M059J (cell line): Measurements from ENCODE around the gene DTD1. TPM values are rescaled to one million over a fixed set of nuclear protein-coding genes. Genes with fewer than 3 reads are reported as not detected.

Experiments
- DNase-seq: peaks from one replicate; pipeline ENCODE4 v3.0.0-alpha.2; 2012; ENCODE audit warnings: low read depth
- total RNA-seq: library from RNA; depleted of rRNA; stranded (reverse); fragments of >200 nt; shearing (Covaris generic); gene quantifications from 2 replicates; pipeline ENCODE4 v1.2.3, GENCODE V29; 2014

DTD1 gene
- total RNA-seq, 1 experiment from 2014 or later: 102 TPM

DNA sequence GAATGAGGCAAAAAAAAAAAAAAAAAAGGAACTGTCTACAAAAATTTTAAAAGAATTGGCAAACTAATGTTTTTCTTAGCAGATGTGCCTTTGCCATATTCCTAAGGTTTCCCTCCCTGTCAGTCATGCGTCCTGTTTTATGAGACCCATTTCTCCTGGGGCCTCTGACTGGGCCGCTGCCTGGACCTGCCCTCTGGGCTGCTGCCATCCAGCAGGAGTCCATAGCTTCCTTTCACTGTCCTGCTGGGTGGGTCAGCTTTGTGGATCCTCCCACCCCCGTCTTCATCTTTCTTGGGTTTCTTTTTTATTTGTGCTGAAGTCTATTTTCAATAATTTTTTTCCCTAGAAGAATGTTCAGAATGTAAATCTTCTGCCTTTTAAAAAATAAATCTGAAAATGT is 114.9 kb downstream of the DTD1 start:
- DNase-seq: no peak

DNA sequence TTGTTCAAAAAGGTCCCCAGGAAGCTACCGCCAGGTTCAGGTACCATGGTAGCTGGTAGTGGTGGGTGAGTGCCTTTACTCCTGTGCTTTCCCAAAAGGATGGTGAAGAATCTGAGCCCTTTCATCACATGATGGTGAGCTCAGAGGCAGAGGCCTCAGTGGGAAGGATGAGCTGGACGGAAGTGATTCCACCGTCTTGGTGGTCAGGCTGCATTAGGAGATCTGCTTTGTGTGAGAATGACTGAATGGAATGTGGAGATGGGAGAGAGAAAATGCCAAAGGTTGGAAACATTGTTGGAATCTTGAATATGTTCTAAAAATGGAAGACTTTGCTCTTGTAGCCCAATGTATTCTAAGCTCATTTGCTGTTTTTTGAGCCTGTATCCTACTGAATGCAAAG is 117.6 kb downstream of the DTD1 start:
- DNase-seq: peak; percentile 84

DNA sequence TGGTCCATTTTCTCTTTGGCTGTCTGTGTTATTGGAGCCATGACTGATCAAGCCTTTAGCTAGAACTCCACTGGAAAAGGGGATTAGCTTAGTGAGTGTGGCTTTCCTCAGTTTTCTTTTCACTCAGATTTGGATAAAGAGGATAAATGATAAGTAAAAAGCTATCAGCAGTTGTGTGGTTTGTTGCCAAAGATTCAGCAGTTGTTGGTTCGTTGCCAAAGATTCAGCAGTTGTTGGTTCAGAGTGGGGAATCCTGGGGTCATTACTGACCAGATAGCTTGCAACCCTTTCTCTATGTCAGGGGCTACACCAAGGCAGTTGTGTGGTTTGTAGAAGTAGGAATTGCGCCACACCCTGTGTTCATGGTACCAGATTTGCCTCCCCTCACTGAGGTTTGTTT is 118.1 kb downstream of the DTD1 start:
- DNase-seq: peak; percentile 15

DNA sequence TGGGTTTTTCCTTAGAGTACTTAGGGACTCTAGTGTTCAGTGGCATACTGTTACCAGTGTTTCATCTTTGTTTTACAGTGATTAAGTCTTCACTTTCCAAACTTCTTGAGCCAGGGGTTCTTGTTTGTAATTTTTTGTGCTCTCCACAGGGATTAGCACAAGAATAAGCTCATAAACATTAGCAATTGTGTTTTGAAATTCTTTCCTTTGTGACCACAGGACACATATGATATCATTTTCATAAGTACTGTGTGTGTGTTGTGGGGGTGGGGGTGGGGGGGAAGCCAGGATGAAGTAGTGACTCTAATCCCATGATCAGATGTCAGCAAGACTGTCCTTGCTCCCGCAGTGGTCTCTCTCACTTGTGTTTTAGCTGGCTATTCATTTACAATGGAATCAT is 124.3 kb downstream of the DTD1 start:
- DNase-seq: no peak

DNA sequence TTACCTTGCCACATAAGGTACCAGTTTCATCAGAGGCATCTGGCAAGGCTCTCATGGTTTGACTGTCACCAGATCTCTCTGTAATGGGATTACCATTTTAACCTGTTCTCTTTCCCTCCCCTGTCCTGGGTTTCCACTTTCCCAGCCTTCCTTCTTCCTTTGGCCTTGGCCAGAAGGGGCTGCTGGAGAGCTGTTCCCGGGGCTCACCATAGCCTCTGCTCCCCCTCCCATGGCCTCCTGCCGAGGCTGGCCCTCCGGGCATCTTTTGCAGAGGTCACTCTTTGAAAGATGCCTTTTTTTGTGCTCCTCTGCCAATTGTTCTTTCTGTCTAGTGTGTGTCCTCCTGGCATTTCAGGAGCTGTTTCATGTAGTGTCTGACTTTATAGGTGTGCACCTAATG is 125.0 kb downstream of the DTD1 start:
- peak; percentile 26 for DNase-seq

DNA sequence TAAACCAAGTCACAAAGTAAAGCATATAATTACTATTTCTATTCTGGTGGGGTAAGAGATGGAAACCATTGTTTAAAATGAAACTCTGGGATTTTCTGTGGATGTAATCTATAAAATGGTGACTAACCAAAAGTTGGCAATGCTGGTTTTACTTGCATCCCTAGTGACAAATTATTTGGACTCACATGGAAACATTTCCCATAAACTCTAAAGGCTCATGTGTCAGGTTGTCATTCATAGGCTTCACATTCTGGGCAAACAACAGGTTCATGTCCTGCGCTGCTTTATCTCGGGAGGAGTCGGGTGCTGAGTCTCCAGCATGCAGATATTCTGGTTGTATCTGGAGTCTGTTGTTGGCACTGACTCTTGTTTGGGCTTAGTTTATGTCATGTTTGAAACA is 127.7 kb downstream of the DTD1 start:
- DNase-seq: no peak

DNA sequence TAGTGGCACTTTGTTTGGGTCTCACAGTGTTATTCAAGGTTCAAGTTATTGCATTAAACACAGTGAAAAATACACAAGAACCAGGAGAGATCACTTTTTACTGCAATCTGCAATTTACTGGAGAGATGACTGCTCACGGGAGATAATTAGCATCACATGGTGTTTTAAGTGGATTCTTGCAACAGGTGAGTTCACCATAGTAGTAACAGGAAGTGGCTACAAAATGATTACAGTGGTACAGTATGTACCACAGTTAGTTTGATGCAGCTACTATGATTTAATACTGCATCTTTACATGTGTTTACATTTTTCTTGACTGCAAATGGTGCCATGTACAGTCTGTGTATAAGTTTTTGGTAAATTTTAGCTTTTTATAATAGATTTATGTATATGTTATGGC is 129.2 kb downstream of the DTD1 start:
- no peak for DNase-seq

DNA sequence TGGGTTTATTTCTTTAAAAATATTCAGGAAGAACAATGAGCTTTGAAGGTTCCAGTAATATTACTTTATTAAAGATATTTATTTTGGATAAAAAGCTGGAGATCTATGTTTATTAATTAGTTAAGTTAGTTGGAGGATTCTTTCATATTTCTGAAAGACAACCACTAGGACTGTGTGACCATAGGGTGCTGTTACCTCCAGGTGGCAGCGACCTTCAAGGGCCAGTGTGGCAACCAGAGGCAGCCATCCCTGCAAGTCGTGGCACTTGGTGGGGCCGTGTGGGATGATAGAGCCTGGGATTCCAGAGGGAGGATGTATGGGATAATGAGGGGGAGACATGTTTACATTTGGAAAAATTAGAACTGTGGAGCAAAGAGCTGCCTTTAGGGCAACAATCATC is 130.3 kb downstream of the DTD1 start:
- DNase-seq: no peak

DNA sequence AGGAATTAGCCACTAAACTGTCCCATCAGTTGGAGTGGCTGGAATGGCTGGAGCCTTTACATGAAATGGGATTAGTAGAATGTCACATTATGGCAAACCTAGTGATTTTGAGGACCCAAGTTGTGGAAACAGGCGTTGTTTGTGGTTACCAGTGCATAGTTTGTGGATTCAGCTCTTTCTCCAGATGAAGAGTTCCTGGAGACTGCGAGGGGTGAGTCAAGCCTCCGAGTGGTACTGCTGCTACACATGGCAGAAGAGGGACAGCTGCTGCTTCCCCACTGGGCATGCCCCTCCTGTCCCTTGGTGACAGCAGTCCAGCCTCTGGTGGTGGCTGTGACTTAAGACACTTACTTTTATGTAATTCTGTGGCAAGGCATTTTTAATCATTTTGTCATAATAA is 131.6 kb downstream of the DTD1 start:
- peak; percentile 64 for DNase-seq

DNA sequence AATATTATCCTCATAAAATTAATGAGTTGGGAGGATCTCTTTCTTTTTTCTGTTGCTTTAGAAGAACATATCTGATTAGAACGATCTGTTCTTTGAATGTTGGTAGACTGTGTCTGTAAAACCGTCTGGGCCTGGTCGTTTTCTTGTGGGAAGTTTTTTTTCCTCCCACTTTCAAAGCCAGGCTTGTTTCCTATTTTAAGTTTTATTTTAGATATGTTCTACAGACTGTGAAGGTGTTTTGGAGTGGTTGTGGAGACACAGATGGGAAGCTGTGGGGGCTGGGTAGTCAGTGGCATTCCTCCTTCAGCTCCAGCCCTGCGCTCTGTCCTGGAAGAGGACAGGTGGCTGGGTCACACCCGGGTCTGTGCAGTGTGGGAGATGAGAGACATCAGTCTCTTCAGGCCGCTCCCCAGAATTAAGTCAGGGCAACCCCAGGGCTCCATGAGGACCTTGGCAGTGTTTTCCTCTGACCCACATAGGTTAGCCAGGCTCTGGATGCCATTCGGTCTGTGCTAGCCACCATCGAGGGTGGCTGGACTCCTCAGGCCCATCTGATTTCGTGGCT is 133.8 kb downstream of the DTD1 start:
- DNase-seq: no peak

DNA sequence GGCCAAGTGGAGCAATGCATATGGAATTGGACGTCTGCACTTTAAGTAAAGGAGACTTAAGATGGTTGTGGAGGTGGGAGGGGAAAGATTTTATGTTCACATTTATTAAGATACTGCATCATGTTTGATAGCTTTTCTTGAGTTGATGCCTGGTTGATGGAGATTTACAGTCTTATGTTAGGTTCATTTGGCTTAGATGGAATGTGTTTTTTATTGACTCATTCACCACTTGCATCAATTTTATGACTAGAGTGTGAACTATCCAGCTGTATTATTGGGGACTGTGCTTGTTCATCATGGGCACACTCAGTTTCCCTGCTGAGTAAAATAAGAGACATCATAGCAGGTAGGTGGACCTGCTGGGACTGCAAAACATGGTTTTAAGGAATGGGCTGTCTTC is 134.5 kb downstream of the DTD1 start:
- peak; percentile 26 for DNase-seq

DNA sequence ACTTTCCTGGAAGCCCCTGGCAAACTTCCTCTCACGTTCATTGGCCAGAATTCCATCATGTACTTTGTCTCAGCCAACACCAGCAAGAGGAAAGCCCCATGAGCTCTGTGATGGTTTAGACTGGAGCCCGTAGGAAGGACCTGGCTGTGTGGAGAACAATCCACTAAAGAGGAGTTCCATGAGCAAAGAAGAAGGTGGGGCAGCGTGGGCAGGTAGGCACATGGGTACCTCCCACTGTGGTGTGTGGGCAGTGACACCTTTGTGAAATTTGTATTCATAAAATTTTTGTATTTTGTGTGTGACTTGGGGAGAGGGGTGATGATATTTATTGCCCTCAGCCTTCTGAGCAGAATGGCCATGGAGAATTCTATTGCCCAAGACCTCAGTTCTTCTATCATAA is 136.2 kb downstream of the DTD1 start:
- DNase-seq: no peak

DNA sequence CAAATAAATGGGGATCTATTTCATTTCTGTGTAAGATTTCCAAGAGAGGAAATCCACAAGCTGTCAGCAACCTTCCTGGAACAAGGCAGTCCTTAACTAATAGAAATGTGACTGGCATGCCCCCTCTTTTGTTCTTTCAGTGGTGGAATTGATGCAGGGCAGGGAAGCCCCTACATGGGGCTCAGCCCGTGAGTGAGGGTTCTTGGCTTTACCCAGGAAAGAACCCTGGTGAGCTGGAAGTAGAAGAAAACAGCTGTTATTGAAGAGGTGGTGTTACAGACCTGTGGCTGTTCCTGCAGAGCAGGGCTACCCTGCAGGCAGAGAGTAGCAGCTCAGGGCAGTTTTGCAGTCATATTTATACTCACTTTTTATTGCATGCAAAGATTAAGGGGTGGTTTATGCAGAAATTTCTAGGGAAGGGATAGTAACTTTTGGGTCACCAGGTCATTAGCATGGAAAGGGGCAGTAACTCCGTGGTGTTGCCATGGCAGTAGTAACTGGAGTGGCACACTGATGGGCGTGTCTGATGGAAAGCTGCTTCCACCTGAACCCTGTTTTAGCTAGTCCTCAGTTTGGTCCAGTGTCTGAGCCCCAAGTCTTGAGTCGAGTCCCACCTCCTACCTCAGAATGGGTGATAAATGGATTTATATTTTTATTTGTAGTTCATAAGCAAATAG is 137.1 kb downstream of the DTD1 start:
- DNase-seq: no peak

DNA sequence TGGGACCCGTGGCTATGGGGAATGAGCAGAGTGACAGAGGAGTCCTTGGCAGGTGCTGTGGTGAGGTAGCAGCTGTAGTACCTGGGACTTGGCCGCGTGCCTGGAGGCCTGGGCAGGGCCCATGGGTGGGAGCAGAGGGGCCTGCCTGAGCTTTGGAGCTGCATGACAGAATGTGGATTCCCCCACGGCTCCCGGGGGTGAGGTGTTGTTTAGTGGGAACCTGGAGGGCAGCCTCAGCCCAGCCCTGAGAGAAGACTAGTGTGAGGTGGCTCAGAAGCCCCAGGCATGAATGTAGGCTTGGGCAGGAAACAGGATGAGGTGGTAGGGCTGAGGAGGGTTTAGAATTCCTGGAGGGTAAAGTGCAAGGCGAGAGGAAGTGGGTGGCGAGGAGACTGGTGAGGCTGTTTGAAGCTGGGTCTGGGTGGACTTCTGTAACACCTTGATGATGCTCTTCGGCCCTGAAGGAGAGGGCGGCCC is 139.2 kb downstream of the DTD1 start:
- DNase-seq: peak; percentile 57

DNA sequence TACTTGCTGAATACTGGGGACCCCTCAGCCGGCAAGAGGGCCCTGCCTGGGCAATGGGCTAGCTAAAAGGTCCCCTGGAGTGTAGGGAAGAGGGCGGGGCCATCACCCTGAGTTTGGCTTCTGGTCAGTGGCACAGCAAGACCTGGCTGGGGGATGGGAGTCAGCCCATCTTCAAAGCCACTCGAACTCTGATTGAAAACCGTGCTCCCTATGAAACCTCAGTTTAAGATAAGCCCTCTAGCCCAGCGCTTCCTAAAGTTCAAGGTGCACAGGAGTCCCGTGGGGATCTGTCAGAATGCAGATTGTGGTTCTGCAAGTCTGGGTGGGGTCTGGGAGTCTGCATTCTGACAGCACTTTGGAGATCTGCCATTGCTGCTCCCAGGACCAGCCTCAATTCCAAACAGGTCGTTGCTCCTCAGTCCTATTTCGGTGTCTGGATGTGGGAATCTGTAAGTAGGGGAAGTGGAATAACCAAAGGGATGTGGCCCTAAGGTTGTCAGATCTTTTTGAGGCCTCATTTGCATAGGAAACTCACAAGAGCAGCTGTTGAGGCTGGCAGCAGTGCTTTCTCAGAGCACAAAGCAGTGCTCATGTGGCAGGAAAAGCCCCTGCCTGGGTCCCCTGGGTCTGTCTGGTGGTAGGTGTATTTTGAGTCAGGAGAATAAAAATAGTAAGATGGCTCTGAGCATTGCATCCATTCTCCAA is 140.5 kb downstream of the DTD1 start:
- no peak for DNase-seq

DNA sequence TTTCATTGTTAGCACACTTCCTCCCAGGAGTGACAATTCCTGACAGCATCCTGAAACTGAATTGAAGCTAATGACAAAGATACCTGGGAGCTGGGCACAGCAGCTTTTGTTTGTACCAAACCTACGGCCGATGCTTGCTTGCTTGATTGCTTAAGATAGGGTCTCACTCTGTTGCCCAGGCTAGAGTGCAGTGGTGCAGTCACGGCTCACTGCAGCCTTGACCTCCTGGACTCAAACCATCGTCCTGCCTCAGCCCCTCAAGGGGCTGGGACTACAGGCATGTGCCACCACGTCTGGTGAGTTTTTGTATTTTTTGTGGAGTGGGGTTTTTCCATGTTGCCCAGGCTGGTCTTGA is 141.0 kb downstream of the DTD1 start:
- no peak for DNase-seq

DNA sequence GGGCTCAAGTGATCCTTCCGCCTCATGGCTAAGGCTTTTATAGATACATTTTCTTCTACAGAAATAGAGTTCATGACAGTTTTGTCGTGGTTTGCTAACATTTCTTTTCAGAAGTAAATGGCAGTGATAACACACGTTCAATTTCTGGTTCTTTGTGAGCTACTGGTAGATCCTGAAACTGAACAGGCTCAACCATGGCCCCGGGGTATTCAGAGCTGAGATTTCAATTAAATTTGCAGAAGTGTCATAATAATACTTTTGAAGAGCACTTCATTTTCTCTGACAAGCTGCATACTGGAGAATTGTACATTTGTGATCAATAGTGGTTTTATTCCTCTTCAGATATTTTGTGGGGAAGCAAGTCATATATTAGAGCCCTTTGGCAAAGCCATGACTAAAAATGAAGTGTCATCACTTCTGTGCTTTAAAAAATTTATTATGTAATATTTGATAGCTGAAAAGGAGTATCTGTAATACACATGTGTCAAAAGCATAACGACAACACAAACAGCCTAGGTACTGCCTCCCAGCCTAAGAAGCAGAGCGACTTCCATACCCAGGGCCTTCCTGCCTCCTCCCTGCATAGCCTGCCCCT is 141.5 kb downstream of the DTD1 start:
- no peak for DNase-seq

DNA sequence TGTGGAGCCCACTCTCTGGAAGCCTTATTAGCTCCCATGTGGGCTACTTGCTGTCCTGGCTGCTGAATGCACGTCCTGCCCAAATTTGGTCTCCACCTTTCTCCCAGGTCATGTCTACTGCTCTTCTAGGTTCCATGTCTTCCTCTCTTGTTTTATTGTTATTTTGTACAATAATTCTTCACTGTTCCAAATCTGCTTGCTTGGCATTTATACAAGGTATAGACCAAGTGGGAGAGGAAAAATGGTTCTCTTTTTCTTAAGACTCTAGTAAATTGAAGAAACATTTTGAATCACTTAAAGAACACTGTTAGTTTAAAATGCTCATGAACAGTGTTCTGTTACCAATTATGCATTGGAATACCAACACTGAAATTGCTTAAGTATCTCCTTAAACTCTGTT is 144.1 kb downstream of the DTD1 start:
- no peak for DNase-seq

DNA sequence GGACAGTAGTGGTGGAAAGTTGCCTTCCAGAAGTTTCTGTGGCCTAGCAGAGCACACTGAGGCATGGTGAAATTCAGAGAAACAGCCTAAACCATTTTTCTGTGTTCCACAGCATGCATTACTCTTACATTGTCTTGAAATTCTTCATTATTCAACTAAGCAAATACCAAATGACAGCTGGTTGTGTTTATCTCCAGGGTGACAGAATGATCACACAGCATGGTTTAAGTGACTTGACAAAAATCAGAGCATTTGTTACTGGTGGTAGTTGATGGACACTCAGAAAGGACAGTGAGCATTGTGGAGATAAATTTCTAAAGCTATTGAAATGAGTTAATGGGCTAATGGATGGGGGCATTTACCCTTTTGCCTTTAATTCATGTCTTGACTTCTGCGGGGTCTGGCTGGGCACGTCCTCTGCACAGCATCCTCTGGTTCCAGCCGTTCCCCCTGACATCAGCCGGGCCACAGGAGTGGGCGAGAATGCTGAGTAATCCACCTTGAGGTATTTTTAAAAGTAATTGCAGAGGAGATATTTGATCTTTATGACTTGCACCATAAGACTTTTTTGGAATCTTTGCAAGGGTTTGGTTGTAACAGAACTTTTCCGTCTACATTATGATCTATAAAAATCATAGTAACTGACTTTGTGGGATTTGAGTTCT is 146.8 kb downstream of the DTD1 start:
- no peak for DNase-seq

DNA sequence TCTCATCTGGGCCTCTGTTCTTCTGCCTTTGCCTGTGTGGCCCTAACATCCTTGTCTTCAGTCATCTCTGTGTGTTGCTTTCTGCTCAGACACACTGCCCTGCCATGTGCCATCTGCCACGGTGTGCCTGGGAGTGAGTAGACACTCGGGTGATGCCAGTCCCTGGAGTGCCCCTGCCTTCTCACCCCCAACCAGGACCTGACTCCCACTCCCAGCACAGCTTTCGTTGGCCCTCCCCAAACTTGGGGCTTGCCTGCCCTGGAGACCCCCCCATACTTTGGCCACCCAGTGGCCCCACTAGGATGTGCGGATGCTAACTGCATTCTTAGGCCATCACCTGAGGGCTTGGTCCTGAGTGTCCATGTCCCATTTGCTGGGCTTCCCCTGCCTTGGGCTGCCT is 149.3 kb downstream of the DTD1 start:
- DNase-seq: no peak

DNA sequence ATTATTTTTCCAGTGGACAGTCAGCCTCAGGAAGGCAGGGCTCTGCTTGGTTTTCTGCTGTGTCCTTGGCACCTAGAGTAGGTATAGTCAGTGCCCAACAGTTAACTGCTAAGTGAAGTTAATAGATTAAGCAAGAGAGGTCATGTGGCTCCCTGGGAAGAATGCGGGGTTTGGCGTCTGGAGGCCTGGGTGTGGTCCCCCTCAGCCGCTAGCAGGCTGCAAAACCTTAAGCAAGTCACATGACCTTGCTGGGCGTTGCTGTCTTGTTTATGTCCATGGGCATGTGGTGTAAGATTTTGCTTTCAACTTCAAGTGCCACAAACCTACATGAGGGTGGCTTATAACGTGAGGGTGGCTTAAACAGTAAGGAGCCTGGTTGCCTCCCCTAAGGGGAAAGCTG is 150.2 kb downstream of the DTD1 start:
- DNase-seq: no peak

DNA sequence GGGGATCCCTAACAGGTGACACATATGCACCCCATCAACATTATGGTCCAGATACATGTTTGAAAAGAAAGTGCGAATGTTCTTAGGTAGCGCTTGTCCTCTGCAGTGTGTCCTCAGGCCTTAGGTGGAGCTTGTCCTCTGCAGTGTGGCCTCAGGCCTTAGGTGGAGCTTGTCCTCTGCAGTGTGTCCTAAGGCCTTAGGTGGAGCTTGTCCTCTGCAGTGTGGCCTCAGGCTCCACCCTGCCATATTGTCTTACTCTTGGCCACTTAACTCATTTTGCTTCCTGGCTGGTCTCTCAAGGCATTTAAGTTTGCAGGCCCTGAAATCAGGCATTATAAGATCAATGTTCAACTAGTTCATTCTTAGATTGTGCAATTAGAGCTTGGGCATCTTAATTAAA is 151.0 kb downstream of the DTD1 start:
- no peak for DNase-seq
